IPS-18c (cell line): ENCODE results near the gene HAGH.
A peak's percentile ranks its signal among the peaks of the same experiment; 100 is the strongest.

Experiments
- H3K4me3 ChIP-seq: 2 replicates; pipeline ENCODE4 v1.7.0; 2013; ENCODE audit warnings: low read depth, mild to moderate bottlenecking, low read length, moderate library complexity; ENCODE audit not compliant: insufficient read depth
- H3K9me3 ChIP-seq: one replicate; pipeline ENCODE4 v1.6.1; 2013; ENCODE audit warnings: mild to moderate bottlenecking, low read length, moderate library complexity; ENCODE audit not compliant: control insufficient read depth, insufficient read depth

The HAGH gene

DNA sequence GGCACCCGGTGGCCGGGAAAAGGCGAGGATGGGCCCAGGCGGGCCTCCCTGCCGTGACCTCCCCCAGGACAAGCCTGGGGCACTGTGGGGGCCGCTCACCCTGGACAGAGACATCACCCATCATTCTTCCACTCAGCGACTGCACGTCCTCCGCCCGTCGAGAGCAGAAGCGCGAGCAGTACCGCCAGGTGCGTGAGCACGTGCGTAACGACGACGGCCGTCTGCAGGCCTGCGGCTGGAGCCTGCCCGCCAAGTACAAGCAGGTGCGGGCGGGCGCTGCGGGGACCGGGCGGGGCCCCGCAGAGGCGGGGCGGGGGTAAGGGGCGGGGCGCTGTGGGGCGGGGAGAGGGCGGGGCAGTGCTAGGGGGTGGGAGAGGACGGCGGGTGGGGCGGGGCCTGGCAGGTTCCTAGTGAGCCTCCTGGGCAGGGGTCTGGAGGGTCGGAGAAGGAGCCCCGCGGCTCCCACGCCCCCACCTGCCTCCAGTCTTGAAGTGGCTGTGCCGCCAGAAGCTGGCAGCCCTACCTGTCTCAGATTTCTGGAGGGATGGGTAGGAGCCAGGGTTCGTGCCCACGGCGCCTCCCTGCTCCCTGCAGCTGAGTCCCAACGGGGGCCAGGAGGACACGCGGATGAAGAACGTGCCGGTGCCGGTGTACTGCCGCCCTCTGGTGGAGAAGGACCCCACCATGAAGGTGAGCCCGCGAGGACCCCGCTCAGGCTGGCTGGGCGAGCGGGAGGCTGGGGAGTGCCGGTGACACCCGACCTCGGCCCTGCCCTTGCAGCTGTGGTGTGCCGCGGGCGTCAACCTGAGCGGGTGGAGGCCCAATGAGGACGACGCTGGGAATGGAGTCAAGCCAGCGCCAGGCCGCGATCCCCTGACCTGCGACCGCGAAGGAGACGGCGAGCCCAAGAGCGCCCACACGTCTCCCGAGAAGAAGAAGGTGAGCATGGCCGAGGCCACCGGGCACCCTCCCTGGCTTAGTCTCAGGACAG is 62.8 kb downstream of the HAGH start:
- Histone ChIP-seq H3K4me3 (0 out of 2 replicates have a peak overlapping the region, but pooled peaks have one; percentile 28), H3K9me3 (peaks cover 2% of the 10 kb centered on the region)

GRCh38 chr16:1762879-1763520 is 63.6 kb downstream of the HAGH start:
- no peak overlapping the region for H3K4me3 ChIP-seq
- H3K9me3 ChIP-seq: peaks cover 2% of the 10 kb centered on the region

DNA sequence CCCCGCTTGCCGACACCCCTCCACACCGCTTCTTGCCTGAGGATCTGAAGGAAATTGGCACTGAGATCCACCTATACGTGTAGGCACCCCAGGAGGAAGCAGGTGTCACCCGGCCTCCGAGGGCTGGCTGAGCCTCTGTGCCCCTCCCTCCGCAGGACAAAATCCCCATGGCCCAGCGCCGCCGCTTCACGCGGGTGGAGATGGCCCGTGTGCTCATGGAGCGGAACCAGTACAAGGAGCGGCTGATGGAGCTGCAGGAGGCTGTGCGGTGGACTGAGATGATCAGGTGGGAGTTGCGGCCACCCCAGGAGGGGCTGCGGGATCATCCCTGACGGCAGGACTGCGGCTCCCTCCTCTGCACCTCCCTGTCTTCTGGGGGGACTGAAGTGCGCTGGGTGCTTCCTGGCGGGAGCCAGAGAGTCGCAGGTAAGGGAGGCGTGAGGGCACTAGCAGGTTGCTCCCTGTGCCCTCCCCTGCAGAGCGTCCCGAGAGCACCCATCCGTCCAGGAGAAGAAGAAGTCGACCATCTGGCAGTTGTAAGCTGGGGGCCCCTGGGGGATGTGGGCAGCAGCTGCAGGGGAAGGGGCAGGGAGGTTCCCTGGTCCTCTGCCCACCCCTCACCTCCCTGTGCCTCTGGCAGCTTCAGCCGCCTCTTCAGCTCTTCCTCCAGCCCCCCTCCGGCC is 64.3 kb downstream of the HAGH start:
- Histone ChIP-seq H3K9me3 (peaks cover 2% of the 10 kb centered on the region), H3K4me3 (no peak overlapping the region)

GRCh38 chr16:1761751-1762150 is 64.9 kb downstream of the HAGH start:
- Histone ChIP-seq H3K9me3 (peaks cover 2% of the 10 kb centered on the region), H3K4me3 (no peak overlapping the region)

- peaks cover 2% of the 10 kb centered on the region for H3K9me3 ChIP-seq
- H3K4me3 ChIP-seq: no peak overlapping the region
Measured at GRCh38 chr16:1760911-1761310, 65.7 kb downstream of the HAGH start.

- no peak overlapping the region for H3K4me3 ChIP-seq
- H3K9me3 ChIP-seq: peaks cover 2% of the 10 kb centered on the region
Measured at GRCh38 chr16:1759511-1759910, 67.1 kb downstream of the HAGH start.

GRCh38 chr16:1758923-1759322 is 67.7 kb downstream of the HAGH start:
- Histone ChIP-seq H3K9me3 (no peaks in the 10 kb centered on the region), H3K4me3 (no peak overlapping the region)

- Histone ChIP-seq H3K4me3 (no peak overlapping the region), H3K9me3 (no peaks in the 10 kb centered on the region)
Measured at GRCh38 chr16:1757714-1758461, 68.7 kb downstream of the HAGH start.
